Neural crest cell (in vitro differentiated cells): ENCODE data around the gene CPTP. TPM values are rescaled to one million over a fixed set of nuclear protein-coding genes. Genes with fewer than 3 reads are reported as not detected.
"Not testable (repeated sequence)": the region's sequence is repeated elsewhere in the genome, so short reads cannot be mapped to it uniquely, and the experiment has no call there.

Experiments used
- DNase-seq: peaks from one replicate; pipeline ENCODE4 v3.0.0; 2021; ENCODE audit warnings: low read depth, mixed read lengths, low spot score
- H3K27ac Mint-ChIP-seq: one replicate; pipeline ENCODE4 v1.8.0; 2021; ENCODE audit warnings: mild to moderate bottlenecking, mixed read lengths; ENCODE audit not compliant: unreplicated experiment
- H3K27me3 Mint-ChIP-seq: 2 replicates; pipeline ENCODE4 v1.8.0; 2021; ENCODE audit warnings: low read depth, mild to moderate bottlenecking, mixed read lengths
- H3K36me3 Mint-ChIP-seq: 2 replicates; pipeline ENCODE4 v1.8.0; 2021; ENCODE audit warnings: low read depth, mild to moderate bottlenecking, mixed read lengths
- H3K4me1 Mint-ChIP-seq: 2 replicates; pipeline ENCODE4 v1.8.0; 2021; ENCODE audit warnings: mixed read lengths
- H3K4me3 Mint-ChIP-seq: one replicate; pipeline ENCODE4 v1.8.0; 2021; ENCODE audit warnings: mild to moderate bottlenecking, mixed read lengths
- H3K9me3 Mint-ChIP-seq: 2 replicates; pipeline ENCODE4 v1.8.0; 2021; ENCODE audit warnings: mixed read lengths
- CTCF ChIP-seq: fragments of 200-600 bp; sonication (generic); conservative IDR thresholded peaks from 2 replicates; pipeline ENCODE4 v1.5.0; 2021; ENCODE audit warnings: antibody characterized with exemption, mild to moderate bottlenecking
- total RNA-seq: library from RNA; stranded (reverse); gene quantifications from 2 replicates; pipeline ENCODE4 v1.2.1, GENCODE V29; 2021

The CPTP gene
- total RNA-seq, 1 donor from 2014 or later, result 18.9 TPM

GRCh38 chr1:1364266-1364665 is 39.7 kb downstream of the CPTP start:
- Mint-ChIP-seq H3K9me3 (no peaks in the 10 kb centered on the region), H3K36me3 (no peaks in the 10 kb centered on the region), H3K4me1 (peaks cover 21% of the 10 kb centered on the region), H3K27me3 (peaks cover 9% of the 10 kb centered on the region), H3K27ac (no peak overlapping the region), H3K4me3 (peak overlapping the region; percentile 49)
- DNase-seq, result no peak
- no peak for TF ChIP-seq CTCF

- TF ChIP-seq CTCF, result no peak
- Mint-ChIP-seq H3K27ac (no peak overlapping the region), H3K27me3 (peaks cover 5% of the 10 kb centered on the region), H3K4me3 (no peak overlapping the region), H3K36me3 (no peaks in the 10 kb centered on the region), H3K9me3 (no peaks in the 10 kb centered on the region), H3K4me1 (peaks cover 8% of the 10 kb centered on the region)
- DNase-seq, result no peak
These were observed 41.5 kb downstream of the CPTP start for GRCh38 chr1:1365875-1366698.

GRCh38 chr1:1366699-1367066 is 42.1 kb downstream of the CPTP start:
- no peak overlapping the region for H3K4me3 Mint-ChIP-seq
- no peaks in the 10 kb centered on the region for H3K9me3 Mint-ChIP-seq
- no peak overlapping the region for H3K27ac Mint-ChIP-seq
- peaks cover 5% of the 10 kb centered on the region for H3K27me3 Mint-ChIP-seq
- no peak for TF ChIP-seq CTCF
- no peaks in the 10 kb centered on the region for H3K36me3 Mint-ChIP-seq
- DNase-seq, result no peak
- peaks cover 7% of the 10 kb centered on the region for H3K4me1 Mint-ChIP-seq

GRCh38 chr1:1367315-1367714 is 42.7 kb downstream of the CPTP start:
- H3K27me3 Mint-ChIP-seq, result no peaks in the 10 kb centered on the region
- peaks cover under 1% of the 10 kb centered on the region for H3K4me1 Mint-ChIP-seq
- no peak overlapping the region for H3K27ac Mint-ChIP-seq
- H3K4me3 Mint-ChIP-seq, result no peak overlapping the region
- TF ChIP-seq CTCF, result no peak
- DNase-seq, result no peak
- no peaks in the 10 kb centered on the region for H3K36me3 Mint-ChIP-seq
- H3K9me3 Mint-ChIP-seq, result no peaks in the 10 kb centered on the region

- not testable (repeated sequence) for DNase-seq, H3K27ac Mint-ChIP-seq, H3K4me1 Mint-ChIP-seq, H3K36me3 Mint-ChIP-seq, H3K27me3 Mint-ChIP-seq, H3K9me3 Mint-ChIP-seq
- peak overlapping the region; percentile 76 for H3K4me3 Mint-ChIP-seq
These were observed 45.5 kb downstream of the CPTP start for GRCh38 chr1:1370094-1370493.

GRCh38 chr1:1370771-1371300 is 46.2 kb downstream of the CPTP start:
- no peak for TF ChIP-seq CTCF
- H3K4me3 Mint-ChIP-seq, result no peak overlapping the region
- no peak for DNase-seq
- H3K4me1 Mint-ChIP-seq, result peaks cover 9% of the 10 kb centered on the region
- H3K9me3 Mint-ChIP-seq, result no peaks in the 10 kb centered on the region
- H3K36me3 Mint-ChIP-seq, result no peaks in the 10 kb centered on the region
- no peaks in the 10 kb centered on the region for H3K27me3 Mint-ChIP-seq
- H3K27ac Mint-ChIP-seq, result no peak overlapping the region
